HG03175 (cell line): ENCODE measurements around the gene ABLIM1.

ENCODE experiments used
- ATAC-seq: cut with Tn5 transposase; IDR thresholded peaks from one replicate; pipeline ENCODE4 v1.9.1; 2021; ENCODE audit warnings: mild to moderate bottlenecking, moderate library complexity; ENCODE audit not compliant: unreplicated experiment

The ABLIM1 gene

DNA sequence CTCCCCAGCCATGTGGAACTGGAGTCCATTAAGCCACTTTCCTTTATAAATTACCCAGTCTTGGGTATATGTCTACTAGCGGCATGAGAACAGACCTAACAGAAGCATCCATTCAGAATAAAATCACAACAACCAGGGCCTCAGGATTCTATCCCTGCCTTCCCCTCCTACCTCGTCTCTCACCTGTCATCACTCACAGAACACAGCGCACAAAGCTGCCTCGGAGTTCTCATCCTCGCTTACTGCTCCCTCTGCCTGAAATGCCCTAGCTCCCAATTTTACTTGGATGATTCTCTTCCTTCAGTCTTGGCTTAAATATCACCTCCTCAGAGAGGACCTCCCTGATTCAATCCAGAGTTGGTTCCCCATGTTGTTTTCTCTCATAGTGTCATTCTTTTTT, 183.1 kb downstream of the ABLIM1 start:
- ATAC-seq, result no peak

DNA sequence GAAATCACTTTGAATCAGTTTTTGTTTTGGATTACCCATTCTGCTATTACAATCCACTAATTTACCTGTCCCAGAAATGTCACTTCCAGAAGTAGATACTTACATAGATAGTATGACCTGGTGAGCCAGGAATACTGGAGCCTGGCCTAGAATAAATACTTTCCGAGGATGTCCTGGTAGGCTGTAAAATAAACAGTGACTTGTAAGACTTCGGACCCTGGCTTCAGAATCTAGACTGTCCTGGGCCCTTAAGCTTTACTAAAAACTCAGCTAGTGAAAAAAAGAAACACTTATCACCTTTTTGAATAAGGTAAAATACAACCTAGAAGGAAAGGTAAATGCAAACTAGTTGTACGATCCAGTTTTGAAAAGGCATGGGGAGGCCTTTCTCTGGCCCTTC, 184.3 kb downstream of the ABLIM1 start:
- ATAC-seq, result no peak

DNA sequence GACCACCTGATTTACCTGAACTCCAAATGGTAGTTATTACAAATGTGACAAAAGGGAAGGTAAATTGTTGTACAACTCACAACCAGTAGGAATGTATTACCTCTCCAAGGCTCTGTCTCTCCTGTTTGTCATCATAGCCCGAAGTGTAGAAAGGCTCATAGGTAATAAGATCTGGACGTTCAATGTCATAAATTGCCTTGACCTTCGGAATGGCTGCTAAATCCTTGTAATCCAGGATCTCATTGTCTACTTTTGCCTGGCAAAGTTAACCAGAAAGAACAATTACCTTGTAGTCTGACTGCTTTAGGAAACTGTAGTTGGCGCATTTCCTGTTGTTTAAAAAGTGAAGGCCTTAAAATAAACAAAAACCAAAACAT, 185.2 kb downstream of the ABLIM1 start:
- ATAC-seq, result no peak

DNA sequence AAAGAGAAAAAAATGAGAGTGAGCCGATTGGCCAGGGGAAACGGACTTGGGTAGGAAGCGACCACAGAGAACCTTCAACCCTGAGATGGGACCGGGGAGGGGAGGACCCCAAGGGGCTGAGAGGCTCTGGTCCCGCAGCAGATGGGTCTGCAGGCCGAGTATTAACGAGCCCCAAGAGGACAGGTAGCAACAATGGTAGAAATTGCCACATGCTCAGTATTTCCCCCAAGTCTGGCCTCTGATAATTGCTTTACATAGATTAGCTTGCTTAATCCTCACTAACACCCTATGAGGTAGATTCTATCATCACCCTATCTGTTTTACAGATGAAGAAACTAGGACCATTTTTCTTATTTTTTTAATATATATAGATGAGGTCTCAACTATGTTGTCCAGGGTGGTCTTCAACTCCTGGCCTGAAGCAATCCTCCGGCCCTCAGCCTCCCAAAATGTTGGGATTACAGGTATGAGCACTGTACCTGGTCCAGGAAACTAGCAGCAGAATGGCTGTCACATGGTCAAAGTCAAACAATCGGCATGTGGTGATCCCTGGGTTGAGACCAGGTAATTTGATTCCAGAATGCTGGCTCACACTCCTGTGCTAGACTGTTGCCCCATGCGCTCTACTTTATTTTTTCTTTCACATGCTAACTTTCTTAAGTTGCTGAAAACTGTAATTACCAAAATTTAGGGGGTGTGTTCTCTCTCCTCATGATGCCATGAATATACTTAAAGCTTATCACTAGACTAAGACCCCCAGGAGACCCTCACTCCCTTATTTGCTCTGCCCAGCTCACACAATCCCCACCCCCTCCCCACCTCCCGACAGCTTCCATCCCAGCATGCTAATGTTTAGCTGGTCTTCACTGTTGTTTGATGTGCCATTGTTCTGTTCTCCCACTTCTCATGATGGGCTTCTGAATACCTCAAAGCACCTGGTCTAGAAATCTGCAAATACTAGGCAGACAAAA, 185.9 kb downstream of the ABLIM1 start:
- no peak for ATAC-seq

DNA sequence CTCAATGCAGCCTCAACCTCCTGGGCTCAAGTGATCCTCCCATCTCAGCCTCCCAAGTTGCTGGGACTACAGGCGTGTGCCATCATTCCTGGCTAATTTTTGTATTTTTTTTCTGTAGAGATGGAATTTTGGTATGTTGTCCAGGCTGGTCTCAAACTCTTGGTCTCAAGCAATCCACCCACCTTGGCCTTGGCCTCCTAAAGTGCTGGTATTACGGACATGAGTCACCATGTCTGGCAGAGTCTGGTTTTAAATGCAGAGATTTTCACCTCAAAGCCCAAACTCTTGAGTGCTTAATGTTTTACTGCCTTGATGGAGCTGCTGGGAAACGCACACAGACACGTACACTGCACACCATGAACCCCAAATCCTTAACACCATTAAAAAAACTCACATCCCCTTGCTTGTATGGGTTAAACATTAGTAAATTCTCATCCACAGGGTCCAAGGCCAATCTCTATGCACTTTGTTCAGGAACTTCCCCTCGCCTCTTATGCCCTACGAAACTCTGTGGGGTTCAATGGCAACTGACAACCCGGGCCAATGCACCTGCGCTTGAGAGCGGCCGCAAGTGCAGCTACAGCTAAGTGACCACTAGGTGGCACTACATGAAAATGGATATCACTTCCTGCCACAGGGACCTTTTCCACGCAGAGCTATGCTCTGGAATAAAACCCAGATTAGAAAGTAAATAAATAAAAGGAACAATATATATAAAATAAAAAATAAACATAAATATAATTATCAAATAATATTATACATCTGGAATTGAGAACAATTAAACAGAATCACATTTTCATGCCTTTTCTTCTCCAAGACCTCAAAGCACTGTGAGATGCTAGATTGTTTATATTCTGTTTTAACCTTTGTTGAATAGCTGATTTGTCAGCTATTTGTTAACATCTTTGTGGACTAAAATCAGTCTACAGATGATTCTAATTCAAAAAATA, 186.8 kb downstream of the ABLIM1 start:
- peak; percentile 92 for ATAC-seq

DNA sequence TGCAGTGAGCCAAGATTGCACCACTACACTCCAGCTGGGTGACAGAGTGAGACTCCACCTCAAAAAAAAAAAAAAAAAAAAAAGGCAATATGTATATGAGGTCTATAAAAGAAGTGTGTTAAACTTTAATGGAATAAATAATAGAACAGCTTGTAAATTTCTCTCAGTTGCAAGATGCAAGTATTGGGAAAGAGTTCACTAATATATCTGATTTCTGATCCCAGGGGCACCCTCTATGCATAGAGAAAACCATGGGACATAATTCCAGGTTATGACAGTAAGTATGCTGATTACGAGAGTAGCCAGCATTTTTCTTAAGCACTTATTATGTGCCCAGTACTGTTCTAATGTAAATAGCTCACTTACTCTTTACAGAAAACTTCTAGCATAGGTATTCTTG, 187.7 kb downstream of the ABLIM1 start:
- no peak for ATAC-seq

DNA sequence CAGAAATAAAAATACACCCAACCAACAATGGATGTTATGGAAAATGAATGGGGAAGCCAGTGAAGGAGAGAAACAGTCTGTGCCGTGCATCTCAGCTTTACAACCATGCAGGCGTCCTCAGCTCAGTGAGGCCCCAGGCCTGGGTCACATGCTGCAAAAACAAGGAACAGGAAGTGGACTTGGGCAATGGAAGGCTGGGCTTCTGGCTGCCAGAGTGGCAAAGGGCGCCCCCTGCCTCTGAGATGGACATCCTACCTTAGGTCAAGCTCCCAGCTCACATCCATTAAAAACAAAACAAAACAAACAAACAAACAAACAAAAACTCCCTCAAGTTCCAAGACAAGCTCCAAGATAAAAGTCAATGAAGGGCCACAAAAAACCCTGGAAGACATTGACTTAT, 199.1 kb downstream of the ABLIM1 start:
- ATAC-seq, result no peak

DNA sequence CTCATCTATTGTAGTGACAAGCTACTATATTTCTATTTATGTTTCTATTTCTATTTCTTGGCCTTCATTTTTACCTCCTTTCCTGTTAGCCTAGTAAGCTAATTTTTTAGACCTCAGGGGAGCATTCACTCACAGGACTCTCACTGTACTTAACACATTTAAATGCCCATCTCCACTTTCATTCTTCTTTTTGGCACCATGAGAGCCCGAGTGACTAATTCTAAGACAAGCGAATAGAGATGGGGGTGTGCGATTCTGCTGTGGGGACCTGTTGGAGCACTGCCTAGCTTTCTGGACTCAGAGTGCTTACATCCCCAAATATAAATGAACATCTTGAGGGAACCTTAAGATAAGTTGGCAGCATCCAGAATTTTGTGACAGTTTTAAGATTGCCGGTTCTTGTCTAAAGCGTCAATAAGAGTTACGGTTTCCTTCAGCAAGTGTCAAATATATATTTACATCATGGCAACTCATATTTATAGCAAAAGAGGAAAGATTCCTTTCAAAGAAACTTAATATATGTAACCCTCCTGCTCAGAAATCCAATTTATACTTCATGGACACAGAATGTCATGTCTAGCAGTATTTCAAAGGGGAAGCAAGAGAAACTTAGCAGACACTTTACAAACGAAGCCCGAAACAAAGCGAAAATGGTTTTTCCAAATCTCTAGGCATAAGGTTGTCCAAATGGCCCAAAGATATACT, 199.7 kb downstream of the ABLIM1 start:
- ATAC-seq, result no peak

DNA sequence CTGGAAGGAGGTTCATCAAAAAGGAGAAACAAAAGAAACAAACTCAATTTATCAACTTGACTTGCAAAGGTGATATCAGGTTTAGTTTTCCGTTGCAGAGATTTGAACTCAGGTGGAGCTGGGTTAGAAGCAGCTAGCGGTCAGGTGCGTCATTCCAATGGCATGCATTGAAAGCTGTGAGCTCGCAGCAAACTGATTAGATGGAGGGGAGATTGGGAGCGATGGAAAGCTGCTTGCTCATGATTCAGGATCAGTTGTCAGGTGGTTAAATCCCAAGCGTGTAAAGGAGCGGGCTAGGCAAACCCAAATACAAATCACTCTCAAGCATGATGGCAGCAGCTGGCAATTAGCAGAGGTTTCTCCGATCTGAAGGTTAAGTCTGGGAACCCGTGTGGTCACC, 204.5 kb downstream of the ABLIM1 start:
- no peak for ATAC-seq

DNA sequence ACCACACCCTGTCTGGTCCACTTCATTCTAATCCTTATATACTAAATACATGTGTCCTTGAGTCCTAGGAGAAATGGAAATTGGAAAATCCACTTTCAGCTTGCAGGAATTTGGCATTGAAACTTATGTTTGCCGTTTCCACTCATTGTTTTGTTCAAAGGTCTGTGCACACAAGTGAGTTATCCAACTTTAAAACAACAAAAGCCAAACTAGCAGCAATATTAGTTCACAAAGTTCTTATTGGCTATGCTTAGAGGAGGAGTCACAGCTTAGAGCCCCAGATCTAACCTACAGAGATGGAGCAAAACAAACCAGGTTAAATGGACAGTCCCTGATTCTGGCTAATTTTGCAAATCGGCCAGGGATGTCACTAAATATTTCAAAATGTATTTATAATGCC, 209.2 kb downstream of the ABLIM1 start:
- no peak for ATAC-seq

DNA sequence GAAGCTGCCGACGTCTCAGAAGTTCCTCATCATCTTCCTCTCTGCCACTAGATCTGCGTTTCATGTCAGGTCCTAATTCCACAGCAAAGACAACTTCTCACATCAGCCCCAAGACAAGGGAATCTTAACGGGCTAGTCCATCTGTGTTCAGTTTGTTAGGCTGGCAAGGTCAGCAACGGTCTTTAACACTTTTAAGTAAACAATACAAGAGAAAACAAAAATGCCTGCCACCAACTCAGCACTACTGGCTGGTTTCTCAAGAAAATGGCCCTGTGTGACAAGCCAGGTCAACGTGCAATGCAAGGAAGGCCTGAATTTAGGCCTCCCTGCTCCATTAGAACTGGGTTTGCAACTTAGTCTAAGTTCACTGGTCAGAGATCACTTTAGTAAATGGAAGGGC, 212.7 kb downstream of the ABLIM1 start:
- no peak for ATAC-seq

DNA sequence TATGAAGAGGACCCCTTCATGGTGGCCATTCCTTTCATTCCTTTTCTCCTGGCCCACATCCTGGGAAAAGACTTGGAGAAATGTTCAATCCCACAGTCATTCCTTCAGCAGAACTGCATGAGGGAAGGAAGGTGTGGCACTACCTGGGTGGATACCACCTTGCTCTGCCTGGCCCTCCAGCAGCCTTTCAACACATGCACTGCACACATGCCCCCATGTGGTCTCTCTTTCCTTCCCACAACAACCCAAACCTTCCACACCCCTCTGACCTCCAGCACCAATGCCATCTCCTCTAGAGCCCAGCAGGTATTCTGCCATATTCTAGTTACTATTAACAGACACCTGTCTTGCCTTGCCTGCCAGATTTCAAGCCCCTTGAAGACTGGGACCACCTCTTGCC, 213.3 kb downstream of the ABLIM1 start:
- ATAC-seq, result no peak

DNA sequence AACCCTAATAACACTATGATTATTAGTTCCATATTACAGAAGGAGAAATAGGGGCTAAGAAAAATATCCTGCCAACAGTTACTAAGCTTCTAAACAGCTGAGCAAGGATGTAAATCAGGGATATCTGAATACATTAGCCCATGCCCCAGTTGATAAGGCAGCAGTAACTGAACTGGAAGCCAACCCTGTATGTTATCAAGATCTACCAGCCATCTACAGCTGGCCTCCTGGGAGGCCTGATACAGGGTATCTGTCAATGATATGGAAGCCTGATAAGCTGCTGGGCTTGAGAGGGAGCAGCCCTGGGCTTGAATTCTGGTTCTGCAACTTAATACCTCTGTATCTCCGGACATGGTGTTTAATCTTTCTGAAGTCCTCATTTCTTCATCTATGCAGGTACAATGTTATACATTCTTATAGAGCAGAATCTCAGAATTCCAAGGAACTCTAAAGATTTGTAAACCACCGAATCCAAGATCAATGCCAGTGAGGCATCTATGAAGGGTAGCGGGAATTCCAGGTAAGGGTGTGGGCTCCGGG, 215.9 kb downstream of the ABLIM1 start:
- ATAC-seq, result no peak

DNA sequence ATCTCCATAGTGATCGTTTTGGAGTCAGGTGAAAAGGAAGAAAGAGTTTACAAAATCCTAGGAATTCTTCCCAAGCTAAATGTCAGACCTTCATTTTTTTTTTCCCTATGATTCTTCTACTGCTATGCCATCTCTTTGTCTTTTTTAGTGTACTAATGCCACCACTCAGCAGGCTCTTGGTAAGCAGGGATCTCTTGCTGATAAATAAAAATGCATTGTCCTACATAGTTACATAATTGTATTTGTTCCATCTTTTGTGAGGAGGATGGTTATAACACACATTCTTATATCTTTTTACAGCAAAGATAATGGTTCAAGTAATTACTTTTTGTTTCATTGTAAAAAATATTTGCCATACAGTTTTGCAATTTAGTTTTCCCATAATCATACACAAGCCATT, 217.0 kb downstream of the ABLIM1 start:
- no peak for ATAC-seq

DNA sequence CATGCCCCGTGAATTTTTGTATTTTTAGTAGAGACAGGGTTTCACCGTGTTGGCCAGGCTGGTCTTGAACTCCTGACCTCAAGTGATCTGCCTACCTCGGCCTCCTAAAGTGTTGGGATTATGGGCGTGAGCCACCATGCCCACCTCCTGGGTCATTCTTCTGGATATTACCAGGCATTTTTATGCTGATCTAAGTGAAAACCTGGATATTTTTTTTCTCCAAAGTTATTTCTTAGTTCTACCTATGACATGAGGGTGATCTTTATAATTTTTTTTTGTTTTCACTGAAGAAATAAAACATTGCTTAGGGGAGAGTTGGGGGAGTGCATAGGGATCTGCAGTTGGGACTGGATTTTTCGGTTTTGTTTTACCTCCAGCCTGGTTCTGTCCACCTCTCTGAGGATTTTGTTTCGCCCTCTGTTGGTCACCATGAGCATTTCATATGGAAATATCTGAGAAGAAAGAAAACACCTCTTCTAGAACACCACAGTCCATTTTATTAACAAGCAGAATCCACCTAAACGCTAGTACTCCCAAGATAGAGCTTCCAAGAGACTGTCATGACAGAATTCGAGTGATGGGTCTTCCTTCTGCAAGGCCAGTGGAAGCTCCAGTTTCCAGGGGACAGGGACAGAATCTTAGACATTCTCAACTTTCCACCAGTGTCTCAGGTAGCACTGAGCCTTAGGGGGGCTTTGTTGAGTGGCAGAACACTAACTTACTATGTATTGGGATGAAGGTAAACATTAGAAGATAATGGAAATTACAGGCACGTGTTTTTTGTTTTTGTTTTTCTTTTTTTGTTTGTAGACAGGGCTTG, 220.4 kb downstream of the ABLIM1 start:
- ATAC-seq, result no peak

DNA sequence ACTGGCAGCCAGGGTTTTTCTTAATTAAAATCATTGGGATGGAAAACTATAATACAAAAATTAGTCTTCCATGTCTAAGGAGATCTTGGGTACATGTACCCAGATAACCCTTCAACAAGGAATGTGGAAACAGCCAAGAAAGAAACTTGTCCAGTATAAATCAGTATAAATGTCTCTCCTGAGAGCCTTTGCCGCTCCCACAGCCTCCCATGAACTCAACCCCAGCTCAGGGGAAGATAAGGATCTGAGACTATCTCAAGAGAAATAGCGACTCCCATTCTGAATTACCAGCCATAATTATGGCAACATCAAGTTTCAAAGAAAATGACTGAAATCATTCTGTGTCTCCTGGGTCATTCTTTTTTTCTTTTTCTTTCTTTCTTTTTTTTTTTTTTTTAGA, 221.1 kb downstream of the ABLIM1 start:
- ATAC-seq, result no peak

DNA sequence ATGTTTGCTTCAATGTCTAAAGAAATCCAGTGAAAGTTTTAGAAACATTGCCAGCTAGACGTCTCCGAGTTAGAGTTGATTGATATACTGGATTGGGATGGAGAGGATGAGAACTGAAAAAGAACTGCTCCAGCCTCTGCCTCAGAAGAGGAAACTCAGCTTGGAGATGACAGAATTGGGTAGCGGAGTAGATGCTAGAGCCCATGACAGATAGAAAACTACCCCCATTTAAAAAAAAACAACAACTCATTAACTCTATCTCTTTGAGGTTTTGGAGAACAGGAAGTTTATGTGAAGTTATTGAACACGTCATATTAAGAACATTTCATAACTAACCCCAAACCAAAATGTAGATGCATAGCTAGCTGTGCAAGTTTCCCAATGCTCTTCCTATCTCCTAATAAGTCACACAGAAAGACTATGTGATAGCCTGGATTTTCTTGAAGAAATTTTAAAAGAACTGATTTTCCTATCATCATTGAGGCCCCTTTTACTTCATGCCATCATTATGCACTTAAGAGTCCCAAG, 225.4 kb downstream of the ABLIM1 start:
- no peak for ATAC-seq

DNA sequence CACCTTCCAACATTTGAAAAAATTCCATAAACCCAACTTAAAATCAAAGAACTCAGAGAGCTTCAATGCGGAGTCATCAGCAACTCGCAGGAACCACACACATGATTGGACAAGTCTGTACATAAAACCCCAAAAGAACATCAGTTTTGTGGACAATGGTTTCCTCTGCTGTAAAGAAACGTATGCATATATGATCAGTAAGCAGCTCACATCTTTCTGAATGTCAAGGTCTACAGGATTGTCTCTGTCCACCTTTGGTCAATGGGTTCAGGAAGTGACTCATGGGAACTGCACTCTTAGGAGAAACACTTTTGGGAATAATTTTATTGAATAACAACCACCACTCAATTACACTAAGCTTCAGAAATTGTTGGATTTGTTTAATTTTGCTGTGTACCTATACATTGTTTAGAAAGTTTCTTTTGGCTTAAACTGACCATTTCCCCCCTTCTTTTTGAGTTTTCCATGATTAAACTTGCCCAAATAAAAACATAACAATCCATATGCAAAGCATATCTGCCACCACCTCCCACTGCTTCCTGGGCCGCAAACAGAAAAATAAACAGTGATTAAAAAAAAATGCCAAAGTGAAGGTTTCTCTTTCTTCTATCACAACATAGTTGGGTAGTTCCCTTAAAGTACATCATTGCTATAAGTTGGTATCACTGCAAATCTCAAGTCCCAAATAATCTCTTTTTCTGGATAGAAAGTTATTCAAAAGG, 226.5 kb downstream of the ABLIM1 start:
- ATAC-seq, result no peak
